ENCODE data around the gene TMEM132D.

DNA sequence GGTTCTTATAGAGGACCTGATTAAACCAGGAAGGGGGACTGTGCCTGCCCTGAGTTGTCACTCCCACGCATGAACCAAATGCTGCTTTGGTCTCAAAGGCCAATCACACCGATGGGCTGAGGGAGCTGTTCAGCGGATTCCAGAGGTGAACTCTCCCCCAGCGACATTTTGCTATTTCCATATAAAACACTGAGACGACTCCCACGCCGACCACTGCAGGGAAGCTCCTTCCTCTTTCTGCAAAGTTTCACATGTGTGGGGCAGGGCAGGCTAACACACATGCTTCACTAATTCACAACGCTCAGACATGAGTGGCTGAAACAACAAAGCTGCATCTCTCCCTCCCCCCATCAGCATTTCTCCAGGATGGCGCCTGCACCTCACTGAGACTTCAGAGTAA is 37.8 kb upstream of the TMEM132D start:
- TF ChIP-seq, protein P1, sequence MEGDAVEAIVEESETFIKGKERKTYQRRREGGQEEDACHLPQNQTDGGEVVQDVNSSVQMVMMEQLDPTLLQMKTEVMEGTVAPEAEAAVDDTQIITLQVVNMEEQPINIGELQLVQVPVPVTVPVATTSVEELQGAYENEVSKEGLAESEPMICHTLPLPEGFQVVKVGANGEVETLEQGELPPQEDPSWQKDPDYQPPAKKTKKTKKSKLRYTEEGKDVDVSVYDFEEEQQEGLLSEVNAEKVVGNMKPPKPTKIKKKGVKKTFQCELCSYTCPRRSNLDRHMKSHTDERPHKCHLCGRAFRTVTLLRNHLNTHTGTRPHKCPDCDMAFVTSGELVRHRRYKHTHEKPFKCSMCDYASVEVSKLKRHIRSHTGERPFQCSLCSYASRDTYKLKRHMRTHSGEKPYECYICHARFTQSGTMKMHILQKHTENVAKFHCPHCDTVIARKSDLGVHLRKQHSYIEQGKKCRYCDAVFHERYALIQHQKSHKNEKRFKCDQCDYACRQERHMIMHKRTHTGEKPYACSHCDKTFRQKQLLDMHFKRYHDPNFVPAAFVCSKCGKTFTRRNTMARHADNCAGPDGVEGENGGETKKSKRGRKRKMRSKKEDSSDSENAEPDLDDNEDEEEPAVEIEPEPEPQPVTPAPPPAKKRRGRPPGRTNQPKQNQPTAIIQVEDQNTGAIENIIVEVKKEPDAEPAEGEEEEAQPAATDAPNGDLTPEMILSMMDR (IDR thresholded peaks at IDR 0.05), result no peak
- TF ChIP-seq POLR2AphosphoS5 (IDR thresholded peaks at IDR 0.05; ENCODE audit: insufficient read depth in 1 of 2, low read depth in 1 of 2) (no peak), POLR2A (IDR thresholded peaks at IDR 0.05) (no peak)

Data from vagina (tissue), 2 donors.